Neural cell (in vitro differentiated cells): ENCODE data around the gene RGS3. TPM values are rescaled to one million over a fixed set of nuclear protein-coding genes. Genes with fewer than 3 reads are reported as not detected.
"Not testable (repeated sequence)": the region's sequence is repeated elsewhere in the genome, so short reads cannot be mapped to it uniquely, and the experiment has no call there.

ENCODE experiments used
- H2AFZ ChIP-seq: fragments of 200-600, 300-800 bp; sonication (generic), shearing (Covaris generic); 2 replicates; pipeline ENCODE4 v1.6.0; 2014; ENCODE audit warnings: low read depth, mild to moderate bottlenecking, antibody characterized with exemption, low read length, moderate library complexity
- H3F3A ChIP-seq: fragments of 200-600 bp; shearing (Covaris generic); 2 replicates; pipeline ENCODE4 v1.6.1; 2016; ENCODE audit warnings: mild to moderate bottlenecking, moderate library complexity, mixed read lengths, antibody characterized with exemption, low read length; ENCODE audit not compliant: insufficient read depth, poor library complexity, severe bottlenecking
- H3K27ac ChIP-seq: fragments of 200-600, 300-800 bp; sonication (generic), shearing (Covaris generic); 2 replicates; pipeline ENCODE4 v1.5.1; 2014; ENCODE audit warnings: mild to moderate bottlenecking, low read length, moderate library complexity
- H3K27me3 ChIP-seq: fragments of 300-800, 200-600 bp; sonication (generic), shearing (Covaris generic); 2 replicates; pipeline ENCODE4 v1.6.0; 2014; ENCODE audit warnings: mild to moderate bottlenecking, low read depth, low read length, moderate library complexity; ENCODE audit not compliant: insufficient read depth
- H3K36me3 ChIP-seq: fragments of 300-800, 200-600 bp; sonication (generic), shearing (Covaris generic); 2 replicates; pipeline ENCODE4 v1.5.1; 2014; ENCODE audit warnings: mild to moderate bottlenecking, antibody characterized with exemption, low read length, moderate library complexity; ENCODE audit not compliant: insufficient read depth
- H3K4me2 ChIP-seq: fragments of 300-800, 200-600 bp; sonication (generic), shearing (Covaris generic); 2 replicates; pipeline ENCODE4 v1.6.0; 2014; ENCODE audit warnings: mild to moderate bottlenecking, low read length
- H3K4me3 ChIP-seq: fragments of 300-800, 200-600 bp; sonication (generic), shearing (Covaris generic); 2 replicates; pipeline ENCODE4 v1.5.1; 2014; ENCODE audit warnings: mild to moderate bottlenecking, low read length, moderate library complexity
- H3K79me2 ChIP-seq: fragments of 200-600 bp; shearing (Covaris generic); replicated peaks from 2 replicates; pipeline ENCODE4 v1.6.0; 2014; ENCODE audit warnings: mild to moderate bottlenecking, low read length, moderate library complexity; ENCODE audit not compliant: insufficient read depth
- H3K9ac ChIP-seq: fragments of 300-800, 200-600 bp; sonication (generic), shearing (Covaris generic); 2 replicates; pipeline ENCODE4 v1.6.1; 2016; ENCODE audit warnings: mild to moderate bottlenecking, low read length, mixed read lengths
- H3K9me2 ChIP-seq: fragments of 200-600 bp; shearing (Covaris generic); 2 replicates; pipeline ENCODE4 v1.6.1; 2016; ENCODE audit warnings: mild to moderate bottlenecking, low read length, mixed read lengths; ENCODE audit not compliant: insufficient read depth
- H3K9me3 ChIP-seq: fragments of 200-600, 300-800 bp; sonication (generic), shearing (Covaris generic); 2 replicates; pipeline ENCODE4 v1.6.1; 2016; ENCODE audit warnings: mild to moderate bottlenecking, mixed run types, low read length, moderate library complexity, mixed read lengths
- H4K20me1 ChIP-seq: fragments of 200-600 bp; shearing (Covaris generic); 2 replicates; pipeline ENCODE4 v1.6.1; 2016; ENCODE audit warnings: mild to moderate bottlenecking, mixed run types; ENCODE audit not compliant: insufficient read depth
- EP300 ChIP-seq: fragments of 450-650 bp; conservative IDR thresholded peaks from 2 replicates; pipeline ENCODE4 v1.6.1; 2014; ENCODE audit warnings: antibody characterized with exemption, mild to moderate bottlenecking, moderate library complexity; ENCODE audit not compliant: poor library complexity, severe bottlenecking
- EZH2 ChIP-seq: fragments of 200-600, 300-800 bp; shearing (Covaris generic), sonication (generic); IDR thresholded peaks from 2 replicates; pipeline ENCODE4 v1.6.1; 2014; ENCODE audit warnings: antibody characterized with exemption, low read length, borderline replicate concordance, mild to moderate bottlenecking; ENCODE audit not compliant: insufficient read depth, poor library complexity, severe bottlenecking
- MXI1 ChIP-seq: fragments of 450-650 bp; conservative IDR thresholded peaks from 2 replicates; pipeline ENCODE4 v1.6.1; 2014; ENCODE audit warnings: antibody characterized with exemption, mild to moderate bottlenecking; ENCODE audit not compliant: poor library complexity, severe bottlenecking
- POLR2AphosphoS5 ChIP-seq: IDR thresholded peaks from 2 replicates; pipeline ENCODE4 v1.6.1; 2012
- RAD21 ChIP-seq: fragments of 450-650 bp; conservative IDR thresholded peaks from 2 replicates; pipeline ENCODE4 v1.6.1; 2014; ENCODE audit warnings: antibody characterized with exemption, mild to moderate bottlenecking, moderate library complexity
- SMC3 ChIP-seq: fragments of 450-650 bp; conservative IDR thresholded peaks from 2 replicates; pipeline ENCODE4 v1.6.1; 2014; ENCODE audit warnings: antibody characterized with exemption, mild to moderate bottlenecking, moderate library complexity; ENCODE audit not compliant: poor library complexity
- TAF1 ChIP-seq: IDR thresholded peaks from 2 replicates; pipeline ENCODE4 v1.6.1; 2012; ENCODE audit warnings: low read depth
- polyA plus RNA-seq: library from polyadenylated mRNA; depleted of rRNA; stranded (reverse); fragments of >200 nt; gene quantifications from 2 replicates; pipeline ENCODE4 v1.2.3, GENCODE V29; 2014
- TF ChIP-seq, protein P1 (sequence below): IDR thresholded peaks from 2 replicates; pipeline ENCODE4 v1.6.1; 2012; ENCODE audit warnings: borderline replicate concordance
- TF ChIP-seq, protein P2 (sequence below): fragments of 450-650 bp; IDR thresholded peaks from 2 replicates; pipeline ENCODE4 v1.5.1; 2014; ENCODE audit warnings: antibody characterized with exemption, mild to moderate bottlenecking, moderate library complexity; ENCODE audit not compliant: poor library complexity, severe bottlenecking

The RGS3 gene
- polyA plus RNA-seq, 1 donor from 2014 or later: 25.3 TPM

DNA sequence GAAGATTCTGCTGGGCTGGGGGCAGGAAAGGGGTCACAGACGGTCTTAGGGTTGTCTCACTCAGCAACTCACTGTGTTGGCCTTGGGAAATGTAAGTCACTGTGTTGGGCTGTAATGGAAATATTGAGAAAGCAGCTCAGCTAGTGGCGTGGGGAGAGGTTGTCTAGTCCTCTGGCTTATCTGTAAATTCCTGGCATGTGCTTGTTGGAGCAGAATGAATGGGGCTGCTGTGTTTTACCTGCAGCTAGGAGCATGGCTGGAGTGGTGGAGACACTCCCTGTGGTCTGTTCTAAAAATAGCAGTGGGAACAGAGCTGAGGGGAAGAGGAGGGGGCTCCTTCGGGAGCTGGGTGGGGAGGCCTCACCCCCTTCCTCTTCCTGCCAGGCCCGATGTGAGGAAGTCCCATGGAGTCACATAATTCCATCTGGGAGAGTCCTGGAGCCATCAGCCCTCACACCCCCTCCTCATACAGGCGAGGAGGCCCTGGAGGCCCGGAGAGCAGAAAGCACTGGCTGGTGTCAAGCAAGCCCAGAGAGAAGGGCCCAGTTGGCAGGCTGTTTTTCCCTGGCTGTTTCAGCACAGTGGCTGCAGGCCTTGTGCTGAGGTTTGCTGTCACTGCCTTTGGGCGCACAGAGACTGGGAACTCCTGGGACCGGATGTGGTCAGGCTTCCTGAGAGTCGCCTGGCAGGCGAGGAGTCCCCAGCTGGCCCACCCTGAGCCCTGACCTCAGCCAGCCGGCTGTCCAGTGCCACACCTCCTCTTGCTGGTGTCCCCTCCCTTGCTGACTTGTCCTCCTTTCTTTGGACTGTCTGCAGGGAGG, 84.9 kb downstream of the RGS3 start:
- no peaks in the 10 kb centered on the region for H4K20me1 ChIP-seq
- no peaks in the 10 kb centered on the region for H3K36me3 ChIP-seq
- no peaks in the 10 kb centered on the region for H3K9me2 ChIP-seq
- H3K79me2 ChIP-seq: no peaks in the 10 kb centered on the region
- H3K27ac ChIP-seq: no peak overlapping the region
- H3K27me3 ChIP-seq: no peaks in the 10 kb centered on the region
- H2AFZ ChIP-seq: no peak overlapping the region
- no peaks in the 10 kb centered on the region for H3F3A ChIP-seq
- no peak for TF ChIP-seq POLR2AphosphoS5
- no peak for TF ChIP-seq TAF1
- TF ChIP-seq, protein P1, sequence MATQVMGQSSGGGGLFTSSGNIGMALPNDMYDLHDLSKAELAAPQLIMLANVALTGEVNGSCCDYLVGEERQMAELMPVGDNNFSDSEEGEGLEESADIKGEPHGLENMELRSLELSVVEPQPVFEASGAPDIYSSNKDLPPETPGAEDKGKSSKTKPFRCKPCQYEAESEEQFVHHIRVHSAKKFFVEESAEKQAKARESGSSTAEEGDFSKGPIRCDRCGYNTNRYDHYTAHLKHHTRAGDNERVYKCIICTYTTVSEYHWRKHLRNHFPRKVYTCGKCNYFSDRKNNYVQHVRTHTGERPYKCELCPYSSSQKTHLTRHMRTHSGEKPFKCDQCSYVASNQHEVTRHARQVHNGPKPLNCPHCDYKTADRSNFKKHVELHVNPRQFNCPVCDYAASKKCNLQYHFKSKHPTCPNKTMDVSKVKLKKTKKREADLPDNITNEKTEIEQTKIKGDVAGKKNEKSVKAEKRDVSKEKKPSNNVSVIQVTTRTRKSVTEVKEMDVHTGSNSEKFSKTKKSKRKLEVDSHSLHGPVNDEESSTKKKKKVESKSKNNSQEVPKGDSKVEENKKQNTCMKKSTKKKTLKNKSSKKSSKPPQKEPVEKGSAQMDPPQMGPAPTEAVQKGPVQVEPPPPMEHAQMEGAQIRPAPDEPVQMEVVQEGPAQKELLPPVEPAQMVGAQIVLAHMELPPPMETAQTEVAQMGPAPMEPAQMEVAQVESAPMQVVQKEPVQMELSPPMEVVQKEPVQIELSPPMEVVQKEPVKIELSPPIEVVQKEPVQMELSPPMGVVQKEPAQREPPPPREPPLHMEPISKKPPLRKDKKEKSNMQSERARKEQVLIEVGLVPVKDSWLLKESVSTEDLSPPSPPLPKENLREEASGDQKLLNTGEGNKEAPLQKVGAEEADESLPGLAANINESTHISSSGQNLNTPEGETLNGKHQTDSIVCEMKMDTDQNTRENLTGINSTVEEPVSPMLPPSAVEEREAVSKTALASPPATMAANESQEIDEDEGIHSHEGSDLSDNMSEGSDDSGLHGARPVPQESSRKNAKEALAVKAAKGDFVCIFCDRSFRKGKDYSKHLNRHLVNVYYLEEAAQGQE: no peak
- no peak for TF ChIP-seq SMC3
- TF ChIP-seq EP300: no peak
- TF ChIP-seq, protein P2, sequence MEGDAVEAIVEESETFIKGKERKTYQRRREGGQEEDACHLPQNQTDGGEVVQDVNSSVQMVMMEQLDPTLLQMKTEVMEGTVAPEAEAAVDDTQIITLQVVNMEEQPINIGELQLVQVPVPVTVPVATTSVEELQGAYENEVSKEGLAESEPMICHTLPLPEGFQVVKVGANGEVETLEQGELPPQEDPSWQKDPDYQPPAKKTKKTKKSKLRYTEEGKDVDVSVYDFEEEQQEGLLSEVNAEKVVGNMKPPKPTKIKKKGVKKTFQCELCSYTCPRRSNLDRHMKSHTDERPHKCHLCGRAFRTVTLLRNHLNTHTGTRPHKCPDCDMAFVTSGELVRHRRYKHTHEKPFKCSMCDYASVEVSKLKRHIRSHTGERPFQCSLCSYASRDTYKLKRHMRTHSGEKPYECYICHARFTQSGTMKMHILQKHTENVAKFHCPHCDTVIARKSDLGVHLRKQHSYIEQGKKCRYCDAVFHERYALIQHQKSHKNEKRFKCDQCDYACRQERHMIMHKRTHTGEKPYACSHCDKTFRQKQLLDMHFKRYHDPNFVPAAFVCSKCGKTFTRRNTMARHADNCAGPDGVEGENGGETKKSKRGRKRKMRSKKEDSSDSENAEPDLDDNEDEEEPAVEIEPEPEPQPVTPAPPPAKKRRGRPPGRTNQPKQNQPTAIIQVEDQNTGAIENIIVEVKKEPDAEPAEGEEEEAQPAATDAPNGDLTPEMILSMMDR: no peak
- TF ChIP-seq EZH2: no peak
- no peak for TF ChIP-seq RAD21
- TF ChIP-seq MXI1: no peak
- no peaks in the 10 kb centered on the region for H3K9me3 ChIP-seq
- H3K4me3 ChIP-seq: no peak overlapping the region
- no peak overlapping the region for H3K9ac ChIP-seq
- H3K4me2 ChIP-seq: no peak overlapping the region

DNA sequence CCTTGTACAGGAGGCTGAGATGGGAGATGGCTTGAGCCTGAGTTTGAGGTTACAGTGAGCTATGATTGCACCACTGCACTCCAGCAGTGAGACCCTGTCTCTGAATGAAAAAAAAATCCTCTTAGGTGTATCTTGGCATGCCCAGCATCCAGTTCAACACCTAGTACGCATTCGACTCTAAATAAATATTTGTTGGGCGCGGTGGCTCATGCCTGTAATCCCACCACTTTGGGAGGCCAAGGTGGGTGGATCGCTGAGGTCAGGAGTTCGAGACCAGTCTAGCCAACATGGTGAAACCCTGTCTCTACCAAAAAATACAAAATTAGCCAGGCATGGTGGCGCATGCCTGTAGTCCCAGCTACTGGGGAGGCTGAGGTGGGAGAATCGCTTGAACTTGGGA, 86.4 kb downstream of the RGS3 start:
- H3K9ac ChIP-seq, H2AFZ ChIP-seq, H3K36me3 ChIP-seq, H3F3A ChIP-seq, H3K27me3 ChIP-seq, H3K79me2 ChIP-seq, H3K4me2 ChIP-seq, H3K27ac ChIP-seq, H3K9me3 ChIP-seq, H4K20me1 ChIP-seq, H3K9me2 ChIP-seq, H3K4me3 ChIP-seq: not testable (repeated sequence)
